RWPE1 (cell line): ENCODE results near the gene GCNT2.
"Not testable (repeated sequence)": the region's sequence is repeated elsewhere in the genome, so short reads cannot be mapped to it uniquely, and the experiment has no call there.

Experiments
- CTCF ChIA-PET: fragments of 350-600 bp; sonication (Branson Sonifier 250); formaldehyde crosslinking; extraction: SDS; loops from one replicate; lab custom pipeline; 2021; lab: Yijun Ruan, JAX
- POLR2A ChIA-PET: fragments of 400-600 bp; formaldehyde crosslinking; extraction: SDS; loops from one replicate; lab custom pipeline; 2020; ENCODE audit warnings: antibody characterized with exemption; ENCODE audit not compliant: low non-redundant PET; lab: Yijun Ruan, JAX
- DNase-seq: peaks from one replicate; pipeline ENCODE4 v3.0.0; 2012; ENCODE audit warnings: low spot score
- H3K27ac ChIP-seq: fragments of 450-650 bp; 2 replicates; pipeline ENCODE4 v1.5.1; 2017
- TF ChIP-seq, protein P1 (sequence below): fragments of 450-650 bp; conservative IDR thresholded peaks from 2 replicates; pipeline ENCODE4 v1.5.1; 2017; ENCODE audit warnings: low read depth, mild to moderate bottlenecking

Gene GCNT2

DNA sequence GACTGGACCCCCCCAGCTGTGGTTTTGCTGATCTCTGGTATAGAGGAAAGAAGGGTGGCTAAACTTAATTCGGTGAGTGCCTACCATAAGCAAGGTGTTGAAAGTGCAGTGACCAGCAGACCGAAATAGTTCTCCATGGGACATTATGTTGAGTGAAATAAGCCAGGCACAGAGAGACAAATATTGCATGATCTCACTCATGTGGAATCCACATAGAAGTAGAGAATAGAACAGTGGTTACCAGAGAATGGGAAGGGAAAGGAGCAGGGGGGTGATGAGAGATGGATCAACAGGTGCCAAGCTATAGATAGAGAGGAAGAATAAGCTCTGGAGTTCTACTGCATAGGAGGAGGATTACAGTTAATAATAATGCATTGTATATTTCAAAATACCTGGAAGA, 9.7 kb upstream of the GCNT2 start:
- POLR2A ChIA-PET: no interaction called here

DNA sequence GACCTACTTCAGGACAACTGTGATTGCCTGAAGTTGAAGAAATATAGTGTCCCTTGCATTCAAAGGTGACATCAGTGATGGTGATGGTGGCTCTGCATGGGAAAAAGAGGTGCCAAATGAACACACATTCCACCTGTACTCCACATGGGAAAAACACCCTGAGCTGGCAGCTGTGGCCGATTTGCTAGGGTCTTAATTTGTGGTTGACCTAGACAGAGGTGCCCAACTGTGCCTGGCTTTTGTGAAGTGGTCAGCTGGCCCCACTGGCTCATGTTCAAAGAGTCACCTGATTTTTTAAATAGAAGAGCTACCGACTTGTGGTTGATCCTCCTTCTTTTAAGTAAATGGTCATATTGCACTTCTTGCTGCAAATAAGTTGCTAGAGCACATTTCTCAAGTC, 7.6 kb upstream of the GCNT2 start:
- ChIA-PET CTCF (interaction anchor here (0.6 to 0.7 kb wide), 2 partner anchors 149 to 319 kb away, joined by 3 read pairs; no protein-coding TSS in a partner anchor), POLR2A (no interaction called here)
- H3K27ac ChIP-seq: no peak overlapping the region
- TF ChIP-seq, protein P1, sequence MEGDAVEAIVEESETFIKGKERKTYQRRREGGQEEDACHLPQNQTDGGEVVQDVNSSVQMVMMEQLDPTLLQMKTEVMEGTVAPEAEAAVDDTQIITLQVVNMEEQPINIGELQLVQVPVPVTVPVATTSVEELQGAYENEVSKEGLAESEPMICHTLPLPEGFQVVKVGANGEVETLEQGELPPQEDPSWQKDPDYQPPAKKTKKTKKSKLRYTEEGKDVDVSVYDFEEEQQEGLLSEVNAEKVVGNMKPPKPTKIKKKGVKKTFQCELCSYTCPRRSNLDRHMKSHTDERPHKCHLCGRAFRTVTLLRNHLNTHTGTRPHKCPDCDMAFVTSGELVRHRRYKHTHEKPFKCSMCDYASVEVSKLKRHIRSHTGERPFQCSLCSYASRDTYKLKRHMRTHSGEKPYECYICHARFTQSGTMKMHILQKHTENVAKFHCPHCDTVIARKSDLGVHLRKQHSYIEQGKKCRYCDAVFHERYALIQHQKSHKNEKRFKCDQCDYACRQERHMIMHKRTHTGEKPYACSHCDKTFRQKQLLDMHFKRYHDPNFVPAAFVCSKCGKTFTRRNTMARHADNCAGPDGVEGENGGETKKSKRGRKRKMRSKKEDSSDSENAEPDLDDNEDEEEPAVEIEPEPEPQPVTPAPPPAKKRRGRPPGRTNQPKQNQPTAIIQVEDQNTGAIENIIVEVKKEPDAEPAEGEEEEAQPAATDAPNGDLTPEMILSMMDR: no peak
- no peak for DNase-seq

More for the DNA sequence above, 9.7 kb upstream of the GCNT2 start:
- H3K27ac ChIP-seq: no peak overlapping the region
- CTCF ChIA-PET: interaction anchor here (1.7 kb wide), 1 partner anchor 290 kb away, joined by 7 read pairs; no protein-coding TSS in a partner anchor
- TF ChIP-seq, protein P1: no peak
- DNase-seq: no peak

DNA sequence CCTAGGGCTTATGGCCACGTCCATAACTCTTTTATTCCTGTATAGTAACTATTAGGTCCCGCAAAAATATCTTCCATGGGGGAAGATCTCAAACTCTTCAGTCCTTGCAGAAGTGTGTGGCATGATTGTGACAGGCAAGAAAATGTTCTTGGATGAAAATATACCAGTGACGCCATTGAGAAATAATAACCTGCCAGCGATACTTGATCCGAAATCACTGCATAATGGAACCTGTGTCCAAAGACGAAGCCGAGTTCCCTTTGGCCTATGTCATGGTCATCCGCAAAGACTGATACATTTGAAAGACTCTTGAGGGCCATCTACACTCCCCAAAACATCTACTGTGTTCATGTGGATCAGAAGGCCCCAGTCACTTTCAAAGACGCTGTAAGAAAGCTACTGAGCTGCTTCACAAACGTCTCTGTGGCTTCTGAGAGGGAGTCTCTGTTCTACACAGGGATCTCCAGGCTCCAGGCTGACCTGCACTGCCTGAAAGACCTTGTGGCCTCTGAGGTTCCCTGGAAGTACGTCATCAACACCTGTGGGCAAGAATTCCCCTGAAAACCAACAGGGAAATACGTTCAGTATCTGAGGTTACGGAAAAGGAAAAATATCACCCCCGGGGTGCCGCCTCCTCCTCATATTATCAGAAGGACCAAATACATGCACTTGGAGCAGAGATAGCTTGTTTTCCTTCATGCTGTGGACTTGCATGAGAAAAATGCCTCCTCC, 6.9 kb upstream of the GCNT2 start:
- H3K27ac ChIP-seq: no peak overlapping the region
- POLR2A ChIA-PET: no interaction called here
- TF ChIP-seq, protein P1: no peak
- no peak for DNase-seq
- CTCF ChIA-PET: interaction anchor here (0.6 to 0.7 kb wide), 3 partner anchors 148 to 319 kb away, joined by 3 read pairs; no protein-coding TSS in a partner anchor

DNA sequence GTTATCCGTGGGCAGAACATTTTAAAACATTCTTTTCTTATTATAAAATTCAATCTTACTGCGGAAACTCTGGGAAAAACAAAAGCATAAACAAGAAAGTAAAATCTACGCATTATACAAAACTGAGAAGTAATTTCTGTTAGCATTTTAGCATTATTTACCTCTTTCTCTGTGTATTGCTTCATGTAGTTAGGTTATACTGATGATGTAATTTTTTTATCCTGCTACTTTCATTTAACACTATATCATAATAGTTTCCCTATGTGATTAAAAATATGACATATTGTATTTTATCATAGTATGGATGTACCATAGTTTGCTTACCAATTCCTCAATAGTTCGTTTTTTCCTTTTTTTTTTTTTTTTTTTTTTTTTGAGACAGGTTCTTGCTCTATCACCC, 4.2 kb upstream of the GCNT2 start:
- TF ChIP-seq, protein P1: no peak
- H3K27ac ChIP-seq: no peak overlapping the region
- POLR2A ChIA-PET: no interaction called here
- no peak for DNase-seq
- CTCF ChIA-PET: no interaction called here

DNA sequence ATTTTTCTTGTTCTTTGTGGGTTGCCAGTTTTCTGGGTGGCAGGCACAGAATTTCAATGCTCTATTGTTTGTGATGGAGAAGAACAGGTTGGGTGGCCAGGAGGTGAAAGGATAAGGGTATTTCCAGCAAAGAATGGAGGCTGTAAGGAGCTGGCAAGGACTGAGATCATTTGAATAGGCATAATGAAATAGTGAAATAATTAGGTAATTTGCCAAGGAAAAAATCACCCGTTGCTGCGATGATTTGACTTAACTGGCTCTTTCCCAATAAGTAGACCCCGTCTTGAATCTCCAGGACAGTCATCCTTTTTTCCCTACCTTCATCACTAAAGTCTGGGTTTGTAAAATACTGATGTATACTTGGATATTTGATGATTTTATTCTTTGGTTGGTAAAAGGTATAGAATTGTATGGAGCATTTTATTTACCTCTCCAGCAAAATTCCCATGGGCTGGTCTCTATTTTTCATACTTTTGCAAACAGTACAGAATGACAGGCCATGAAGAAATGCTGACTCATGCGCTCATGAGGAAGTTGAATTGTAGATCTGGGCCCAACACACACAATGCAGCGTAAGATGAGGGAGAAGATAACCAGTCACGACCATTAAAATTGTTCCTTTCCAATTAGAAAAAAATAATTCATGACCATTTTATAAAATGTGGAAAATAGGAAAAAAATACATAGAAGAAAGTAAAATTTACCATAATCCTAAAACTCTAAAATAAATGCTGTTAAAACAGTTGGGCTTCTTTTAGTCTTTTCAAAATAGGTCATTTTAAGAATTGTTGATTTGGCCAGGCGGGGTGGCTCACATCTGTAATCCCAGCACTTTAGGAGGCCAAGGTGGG, 2.4 kb upstream of the GCNT2 start:
- ChIA-PET CTCF (no interaction called here), POLR2A (no interaction called here)
- no peak for DNase-seq
- H3K27ac ChIP-seq: no peak overlapping the region
- TF ChIP-seq, protein P1: no peak

DNA sequence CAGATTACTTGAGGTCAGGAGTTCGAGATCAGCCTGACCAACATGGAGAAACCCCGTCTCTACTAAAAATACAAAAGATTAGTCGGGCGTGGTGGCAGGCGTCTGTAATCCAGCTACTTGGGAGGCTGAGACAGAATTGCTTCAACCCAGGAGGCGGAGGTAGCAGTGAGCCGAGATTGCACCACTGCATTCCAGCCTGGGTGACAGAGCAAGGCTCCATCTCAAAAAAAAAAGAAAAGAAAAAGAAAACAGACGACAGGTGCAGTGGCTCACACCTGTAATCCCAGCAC, 1.8 kb upstream of the GCNT2 start:
- POLR2A ChIA-PET, H3K27ac ChIP-seq: not testable (repeated sequence)
- CTCF ChIA-PET: interaction anchor here (0.6 kb wide), 1 partner anchor 91 kb away, joined by 6 read pairs; no protein-coding TSS in a partner anchor

More for the DNA sequence above, 1.8 kb upstream of the GCNT2 start:
- not testable (repeated sequence) for DNase-seq
